ENCODE data around the gene PCDH9. TPM values are rescaled to one million over a fixed set of nuclear protein-coding genes. Genes with fewer than 3 reads are reported as not detected.

Gene PCDH9
- total RNA-seq, 2 donors from 2014 or later: 0.44 to 1.0 TPM

GRCh38 chr13:67152085-67152484, 78.1 kb downstream of the PCDH9 start:
- Histone ChIP-seq H3K27me3 (no peaks in the 10 kb centered on the region), H3K4me3 (no peak overlapping the region), H3K27ac (no peak overlapping the region), H3K4me1 (no peaks in the 10 kb centered on the region), H3K9ac (ENCODE audit: low read depth in 2 of 2, low read length in 2 of 2) (no peak overlapping the region), H3K36me3 (no peaks in the 10 kb centered on the region), H3K9me3 (no peaks in the 10 kb centered on the region)
- intact Hi-C loops (cut with DNase I): no loop called here
- no peak for TF ChIP-seq CTCF (IDR thresholded peaks at IDR 0.05)
- no peak for DNase-seq

GRCh38 chr13:67151652-67152051, 78.5 kb downstream of the PCDH9 start:
- intact Hi-C loops (cut with DNase I): no loop called here
- no peak for DNase-seq

GRCh38 chr13:67150608-67151007, 79.5 kb downstream of the PCDH9 start:
- no peak for DNase-seq
- H3K27ac ChIP-seq: no peak overlapping the region
- H3K9me3 ChIP-seq: no peaks in the 10 kb centered on the region
- intact Hi-C loops (cut with DNase I): no loop called here
- H3K27me3 ChIP-seq: no peaks in the 10 kb centered on the region
- no peak overlapping the region for H3K4me3 ChIP-seq
- no peaks in the 10 kb centered on the region for H3K4me1 ChIP-seq
- no peak overlapping the region for H3K9ac ChIP-seq (ENCODE audit: low read depth in 2 of 2, low read length in 2 of 2)
- no peaks in the 10 kb centered on the region for H3K36me3 ChIP-seq
- no peak for TF ChIP-seq CTCF (IDR thresholded peaks at IDR 0.05)

More at GRCh38 chr13:67151652-67152051, 78.5 kb downstream of the PCDH9 start:
- H3K9me3 ChIP-seq: no peaks in the 10 kb centered on the region
- H3K27me3 ChIP-seq: no peaks in the 10 kb centered on the region
- H3K36me3 ChIP-seq: no peaks in the 10 kb centered on the region
- H3K9ac ChIP-seq (ENCODE audit: low read depth in 2 of 2, low read length in 2 of 2): no peak overlapping the region
- no peak overlapping the region for H3K27ac ChIP-seq
- no peak for TF ChIP-seq CTCF (IDR thresholded peaks at IDR 0.05)
- no peaks in the 10 kb centered on the region for H3K4me1 ChIP-seq
- no peak overlapping the region for H3K4me3 ChIP-seq

GRCh38 chr13:67148161-67148571, 82.0 kb downstream of the PCDH9 start:
- intact Hi-C loops (cut with DNase I): no loop called here
- Histone ChIP-seq H3K27me3 (no peaks in the 10 kb centered on the region), H3K9me3 (no peaks in the 10 kb centered on the region), H3K4me1 (no peaks in the 10 kb centered on the region), H3K9ac (ENCODE audit: low read depth in 2 of 2, low read length in 2 of 2) (no peak overlapping the region), H3K27ac (no peak overlapping the region), H3K36me3 (no peaks in the 10 kb centered on the region), H3K4me3 (no peak overlapping the region)
- DNase-seq: no peak
- TF ChIP-seq CTCF (IDR thresholded peaks at IDR 0.05): no peak

GRCh38 chr13:67147342-67148133, 82.6 kb downstream of the PCDH9 start:
- Histone ChIP-seq H3K9me3 (no peaks in the 10 kb centered on the region), H3K27ac (no peak overlapping the region), H3K4me3 (no peak overlapping the region), H3K4me1 (no peaks in the 10 kb centered on the region), H3K9ac (ENCODE audit: low read depth in 2 of 2, low read length in 2 of 2) (no peak overlapping the region), H3K36me3 (no peaks in the 10 kb centered on the region), H3K27me3 (no peaks in the 10 kb centered on the region)
- no peak for TF ChIP-seq CTCF (IDR thresholded peaks at IDR 0.05)
- DNase-seq: no peak
- intact Hi-C loops (cut with DNase I): no loop called here
